HG03066 (cell line): ENCODE data around the gene NR2C2.

Experiments used
- ATAC-seq: cut with Tn5 transposase; IDR thresholded peaks from one replicate; pipeline ENCODE4 v1.9.1; 2021; ENCODE audit warnings: low read depth; ENCODE audit not compliant: unreplicated experiment

NR2C2 gene

DNA sequence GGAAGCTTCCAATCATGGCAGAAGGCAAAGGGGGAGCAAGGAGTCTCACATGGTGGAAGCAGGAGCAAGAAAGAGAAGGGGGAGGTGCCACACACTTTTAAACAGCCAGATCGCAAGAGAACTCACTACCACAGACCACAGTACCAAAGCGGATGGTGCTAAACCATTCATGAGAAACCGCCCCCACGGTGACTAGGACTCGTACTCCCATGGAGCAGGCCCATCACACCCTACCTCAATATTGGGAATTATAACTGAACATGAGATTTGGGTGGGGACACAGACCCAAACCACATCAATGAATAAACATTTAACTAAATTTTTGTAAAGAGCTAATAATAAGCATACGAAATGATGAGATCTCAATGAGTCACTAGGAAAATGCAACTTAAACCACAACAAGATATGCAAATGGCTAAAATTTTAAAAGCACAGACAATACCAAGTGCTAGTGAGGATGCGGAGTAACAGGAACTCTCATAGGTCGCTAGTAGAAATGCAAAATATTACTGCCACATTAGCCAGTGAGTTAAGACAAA, 107.7 kb downstream of the NR2C2 start:
- peak; percentile 42 for ATAC-seq

DNA sequence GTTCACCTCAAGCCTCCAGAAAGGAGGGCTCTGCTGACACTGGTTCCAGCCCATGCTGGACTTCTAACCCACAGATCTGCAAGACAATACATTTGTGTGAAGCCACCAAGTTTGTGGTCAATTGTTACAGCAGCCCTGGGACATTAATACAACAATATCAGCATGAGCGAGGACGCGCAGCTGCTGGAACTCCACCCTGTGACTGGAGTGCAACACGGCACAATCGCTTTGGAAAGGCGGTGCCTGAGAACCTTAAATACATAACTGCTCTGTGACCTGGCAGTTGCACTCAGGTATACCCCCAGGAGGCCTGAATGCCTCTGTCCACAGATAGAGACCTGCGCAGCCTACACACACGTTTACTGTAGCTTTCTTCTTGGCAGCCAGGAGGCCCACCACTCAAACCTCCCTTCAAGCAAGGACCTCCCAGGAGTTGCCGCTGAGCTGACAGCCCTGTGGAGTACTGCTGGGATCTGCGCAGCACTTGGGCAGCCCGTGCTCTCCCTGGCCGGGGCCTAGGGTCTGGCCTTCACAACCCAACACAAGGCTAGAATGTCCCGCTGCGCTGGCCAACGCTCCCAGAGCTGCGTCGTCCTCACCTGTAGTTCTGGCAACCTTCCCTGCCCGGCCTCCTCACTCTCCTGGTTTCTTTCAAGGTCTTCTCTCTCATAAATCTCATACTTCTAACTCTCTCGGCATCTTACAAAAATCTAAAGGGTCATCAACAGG, 109.5 kb downstream of the NR2C2 start:
- ATAC-seq, result no peak

DNA sequence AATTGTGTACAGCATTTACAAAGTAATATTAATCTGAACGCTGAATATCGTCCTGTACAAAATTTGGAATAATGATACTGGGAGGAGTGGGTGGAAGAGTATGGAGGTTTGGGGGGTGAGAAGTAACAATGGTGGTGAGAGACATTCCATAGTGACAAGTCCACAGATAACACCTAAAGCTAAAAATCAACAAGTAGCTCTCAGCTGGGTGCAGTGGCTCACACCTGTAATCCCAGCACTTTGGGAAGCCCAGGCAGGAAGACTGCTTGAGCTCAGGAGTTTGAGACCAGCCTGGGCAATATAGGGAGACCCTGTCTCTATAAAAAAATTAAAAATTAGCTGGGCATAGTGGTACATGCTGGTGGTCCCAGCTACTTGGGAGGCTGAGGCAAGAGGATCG, 112.6 kb downstream of the NR2C2 start:
- no peak for ATAC-seq

DNA sequence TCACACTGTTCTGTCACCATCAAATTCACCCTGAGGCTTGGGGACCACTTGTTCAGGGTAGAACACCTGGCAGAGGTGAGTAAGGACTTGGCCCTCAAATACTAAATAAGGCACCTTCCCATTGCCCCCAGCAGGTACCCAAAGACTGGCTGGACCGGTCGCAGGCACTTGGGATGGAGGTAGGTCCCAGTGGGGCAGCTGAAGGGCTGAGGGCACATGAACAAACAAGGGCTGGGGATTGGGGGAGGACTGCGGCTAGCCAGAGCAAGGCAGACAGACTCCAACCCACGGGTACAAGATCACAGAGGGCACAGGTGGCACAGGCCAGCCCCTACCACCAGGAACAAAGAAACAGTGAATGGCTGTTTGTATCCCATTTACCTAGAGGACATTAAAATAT, 115.9 kb downstream of the NR2C2 start:
- no peak for ATAC-seq

DNA sequence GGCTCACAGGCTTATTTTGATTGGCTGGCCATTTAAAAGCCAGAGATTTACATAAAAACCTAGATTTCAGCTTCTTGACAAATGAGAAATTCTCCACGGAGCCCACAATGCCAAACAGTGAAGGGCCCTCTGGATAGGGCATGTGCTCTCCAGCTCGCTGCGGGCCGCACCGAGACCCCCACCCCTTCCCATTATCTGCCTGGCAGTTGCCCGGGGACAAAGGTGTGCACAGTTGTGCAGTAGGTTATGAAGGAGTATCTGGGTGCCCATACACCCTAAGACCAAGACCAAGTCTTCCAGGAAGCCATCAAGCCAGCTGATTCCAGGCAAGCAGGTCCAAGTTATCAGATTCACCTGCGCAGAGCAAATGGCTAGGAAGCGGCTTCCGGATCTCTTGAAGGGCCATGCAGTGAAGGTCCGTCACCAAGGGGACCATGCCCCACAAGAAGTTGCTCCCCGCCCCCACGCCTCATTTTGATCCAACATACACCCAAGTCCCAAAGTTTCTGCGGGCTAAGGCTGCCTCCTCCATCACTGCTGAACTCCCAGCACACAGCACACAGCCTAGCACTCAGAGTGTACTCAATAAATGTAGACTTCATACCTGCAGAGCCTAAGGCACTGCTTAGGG, 116.4 kb downstream of the NR2C2 start:
- no peak for ATAC-seq

DNA sequence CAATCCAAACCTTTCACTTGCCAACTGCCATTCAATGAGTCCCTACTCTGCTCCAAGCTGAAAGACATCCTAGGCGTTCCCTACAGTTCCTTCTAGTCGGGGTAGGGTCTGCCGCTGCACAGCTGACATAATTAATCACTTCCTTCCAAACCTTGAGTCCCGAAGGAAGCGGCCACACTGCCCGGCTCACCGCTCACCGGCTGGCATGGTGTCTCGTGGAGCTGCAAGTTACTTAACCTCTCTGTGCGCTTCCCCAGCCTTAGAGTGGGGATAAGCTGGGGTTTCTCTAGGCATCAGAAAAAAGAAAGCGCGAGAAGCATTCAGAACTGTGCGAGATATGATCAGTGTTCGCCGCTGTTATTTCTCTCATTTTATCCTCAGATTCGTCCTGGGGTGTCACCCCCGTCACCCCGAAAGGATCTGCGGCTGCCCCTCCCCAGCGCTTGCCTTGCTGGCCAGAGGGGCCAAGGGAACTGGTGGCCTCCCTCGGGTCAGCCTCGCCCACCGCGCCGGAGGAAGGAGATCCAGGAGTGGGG, 117.0 kb downstream of the NR2C2 start:
- ATAC-seq, result peak; percentile 18

DNA sequence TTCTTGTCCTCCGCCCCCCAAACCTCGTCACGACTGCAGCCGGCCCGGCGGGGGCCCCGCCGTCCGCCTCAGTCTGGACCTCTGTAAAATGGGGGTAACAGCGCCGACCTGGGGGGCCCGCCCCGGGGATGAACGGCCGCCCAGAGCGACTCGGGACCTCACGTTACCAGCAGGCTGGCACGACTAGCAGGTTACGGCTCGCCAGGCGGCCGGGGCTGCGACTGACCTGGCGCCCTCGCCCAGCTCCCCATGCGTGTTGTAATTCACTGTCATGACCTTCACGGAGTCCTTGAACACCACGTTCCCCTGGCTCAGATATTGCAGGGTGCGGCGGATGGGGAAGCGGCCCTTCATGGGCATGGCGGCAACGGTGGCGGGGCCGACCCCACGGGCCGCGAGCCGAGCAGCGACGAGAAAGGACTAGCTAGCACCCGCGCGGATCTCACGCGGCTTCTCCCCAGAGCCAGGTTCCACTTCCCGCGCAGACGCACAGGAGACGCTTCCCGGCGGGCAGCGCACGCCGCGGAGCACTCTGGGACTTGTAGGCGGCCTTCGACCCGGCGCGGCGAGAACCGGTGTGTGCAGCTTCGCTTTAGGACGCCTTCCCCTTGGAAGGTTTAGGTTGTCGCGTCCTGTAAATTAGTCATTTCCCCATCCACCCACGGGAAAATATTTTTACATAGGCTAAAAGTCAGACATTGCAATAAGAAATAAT, 117.6 kb downstream of the NR2C2 start, which contains the start of gene MRPS25:
TSS of gene MRPS25 (minus strand) at position 481 of the 715 bp plus-strand sequence. CDS start at position 360, 121 bp downstream.
- peak; percentile 98 for ATAC-seq

DNA sequence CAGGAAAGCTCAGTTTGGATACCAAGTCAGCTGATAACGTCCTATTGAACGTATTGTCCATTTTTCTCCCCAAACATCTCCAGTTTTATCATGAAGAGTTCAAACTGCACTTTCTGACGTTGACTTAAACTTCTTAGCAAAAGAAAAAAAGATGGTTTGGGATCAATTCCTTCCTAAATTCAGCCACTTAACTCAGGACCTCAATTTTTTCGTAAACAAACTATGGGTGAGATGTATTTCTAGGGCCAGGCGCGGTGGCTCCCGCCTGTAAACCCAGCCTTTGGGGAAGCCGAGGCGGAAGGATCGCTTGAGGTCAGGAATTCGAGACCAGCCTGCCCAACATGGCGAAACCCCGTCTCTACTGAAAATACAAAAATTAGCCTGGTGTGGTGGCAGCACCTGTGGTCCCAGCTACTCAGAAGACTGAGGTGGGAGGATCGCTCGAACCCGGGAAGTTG, 118.2 kb downstream of the NR2C2 start:
- ATAC-seq, result no peak

DNA sequence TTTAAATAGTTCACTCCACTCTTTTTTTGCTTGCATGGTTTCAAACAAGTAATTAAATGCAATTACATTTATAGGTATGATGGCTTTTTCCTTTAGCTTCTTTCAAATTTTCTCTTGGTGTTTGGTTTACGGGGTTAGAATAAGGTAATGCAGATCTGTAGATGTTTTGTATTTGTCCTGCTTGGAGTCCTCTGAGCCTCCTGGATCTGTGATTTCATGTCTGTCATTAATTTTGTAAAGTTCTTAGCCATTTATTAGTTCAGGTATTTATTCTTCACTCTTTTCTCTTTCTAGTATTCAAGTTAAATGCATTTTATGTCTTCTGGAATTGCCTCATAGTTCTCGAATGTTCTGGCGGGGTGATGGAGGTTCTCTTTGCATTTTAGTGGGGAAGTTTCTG, 119.1 kb downstream of the NR2C2 start:
- no peak for ATAC-seq

DNA sequence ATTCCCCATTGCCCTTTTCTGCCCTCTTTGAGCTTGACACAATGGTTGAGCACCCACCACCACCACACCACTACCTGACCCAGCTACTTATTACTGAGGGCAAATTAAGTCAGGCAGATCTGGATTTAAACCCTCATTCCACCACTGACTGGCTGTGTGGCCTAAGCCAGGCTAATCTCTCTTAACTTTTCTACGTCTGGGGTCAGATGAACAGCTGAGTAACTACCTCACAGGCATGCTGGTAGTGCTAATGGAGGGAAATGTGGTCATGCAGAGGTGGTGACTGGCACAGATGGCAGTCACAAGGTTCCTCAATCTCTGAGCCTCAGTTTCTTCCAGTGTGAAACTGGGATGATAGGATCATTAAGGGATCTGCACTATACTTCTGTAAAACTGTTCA, 122.1 kb downstream of the NR2C2 start:
- no peak for ATAC-seq

DNA sequence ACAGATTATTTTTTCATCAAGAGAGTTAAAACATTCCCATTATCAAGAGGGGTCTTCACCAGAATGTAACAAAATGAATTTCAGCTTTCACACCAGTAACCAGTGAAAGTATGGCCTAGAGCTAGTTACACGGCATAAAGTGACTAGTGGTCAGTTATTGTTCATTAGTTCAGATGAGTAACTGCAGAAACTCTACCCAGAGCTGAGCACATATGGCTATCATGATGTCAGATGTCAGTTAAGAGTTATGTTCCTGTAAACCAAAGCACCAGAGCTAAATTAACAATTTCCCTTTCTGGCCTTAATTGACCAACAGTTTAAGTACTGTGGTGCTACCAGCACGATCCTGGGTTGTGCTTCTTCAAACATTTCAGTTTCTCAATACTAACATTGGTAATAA, 124.3 kb downstream of the NR2C2 start:
- no peak for ATAC-seq

DNA sequence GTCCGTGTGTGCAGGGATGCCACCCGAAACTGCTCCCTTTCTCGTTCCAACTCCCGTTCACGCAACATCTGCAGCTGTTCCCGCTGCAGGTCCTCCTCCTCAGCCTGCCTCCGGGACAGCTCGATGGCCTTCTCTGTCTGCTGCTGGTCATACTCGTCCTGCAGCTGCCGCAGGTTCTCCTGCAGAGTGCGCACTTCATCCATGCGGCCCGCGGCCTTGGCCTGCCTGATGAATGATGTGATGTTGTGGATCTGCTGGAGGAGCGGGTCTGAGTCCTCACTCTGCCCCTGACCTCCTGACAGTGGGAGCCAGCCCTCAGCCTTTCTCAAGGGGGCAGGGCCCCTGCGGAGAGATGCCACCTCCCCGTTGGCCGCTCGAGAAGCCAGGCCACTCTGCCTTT, 127.1 kb downstream of the NR2C2 start:
- no peak for ATAC-seq

DNA sequence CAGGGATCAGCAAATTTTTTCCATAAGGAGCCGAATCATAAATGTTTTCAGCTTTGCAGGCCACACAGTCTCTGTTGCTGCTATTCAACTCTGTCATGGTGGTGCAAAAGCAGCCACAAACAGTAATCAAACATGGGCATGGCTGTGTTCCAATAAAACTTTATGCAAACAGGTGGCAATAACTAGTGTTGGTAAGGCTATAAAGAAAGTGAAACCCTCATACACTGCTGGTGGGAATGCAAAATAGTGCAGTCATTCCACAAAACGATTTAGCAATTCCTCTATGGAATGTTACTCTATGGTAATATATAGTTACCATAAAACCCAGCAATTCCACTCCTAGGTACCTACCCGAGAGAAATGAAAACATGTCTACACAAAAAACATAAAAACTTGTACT, 131.7 kb downstream of the NR2C2 start:
- no peak for ATAC-seq

DNA sequence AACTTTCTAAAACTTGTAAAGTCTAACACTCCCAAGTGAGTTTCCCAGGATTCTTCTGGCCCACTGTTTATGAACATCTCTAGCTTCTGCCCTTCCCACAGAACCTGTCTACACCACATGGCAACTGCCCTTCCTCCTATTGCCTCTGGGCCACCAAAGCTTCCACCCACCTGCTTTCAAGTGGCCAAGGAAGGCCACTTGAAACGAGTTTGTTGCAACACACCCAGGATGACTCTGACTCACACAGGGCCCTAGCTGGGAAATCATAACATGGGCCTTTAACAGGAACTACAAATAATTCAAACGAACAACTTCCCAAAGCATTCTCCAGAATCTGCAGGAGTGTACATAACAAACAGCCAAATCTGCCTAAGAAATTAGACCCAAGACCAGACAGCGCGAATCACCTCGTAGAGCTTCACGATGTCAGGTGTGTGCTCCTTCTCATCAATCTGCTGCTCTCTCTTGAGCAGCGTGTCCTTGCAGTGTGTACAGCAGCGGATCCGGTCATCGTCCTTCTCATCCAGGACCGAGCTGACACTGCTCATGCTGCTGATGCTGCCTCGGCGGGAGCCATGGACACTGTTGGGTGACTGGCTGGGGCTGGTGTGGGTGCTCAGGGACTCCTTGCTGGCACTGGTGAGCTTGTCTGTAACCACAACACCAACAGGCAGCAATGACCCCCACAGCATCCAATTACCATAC, 134.7 kb downstream of the NR2C2 start:
- ATAC-seq, result no peak

DNA sequence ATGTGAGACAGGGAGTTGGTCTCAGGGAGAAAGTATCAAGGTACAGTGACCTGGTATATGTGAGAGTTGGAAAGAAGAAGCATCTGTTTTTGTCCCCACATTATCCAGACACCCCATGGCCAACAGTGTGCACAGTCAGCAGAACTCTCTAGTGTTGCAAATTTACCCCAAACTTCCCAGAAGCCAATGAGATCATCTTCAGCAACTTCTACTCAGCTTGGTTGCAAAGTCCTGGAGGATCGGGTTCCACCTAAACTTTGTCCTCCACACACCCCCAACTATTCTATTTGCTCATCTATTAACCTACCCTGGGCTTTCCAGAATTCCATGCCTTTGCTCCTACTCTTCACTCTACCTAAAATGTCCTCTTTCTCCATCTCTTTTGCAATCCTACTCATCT, 135.9 kb downstream of the NR2C2 start:
- no peak for ATAC-seq

DNA sequence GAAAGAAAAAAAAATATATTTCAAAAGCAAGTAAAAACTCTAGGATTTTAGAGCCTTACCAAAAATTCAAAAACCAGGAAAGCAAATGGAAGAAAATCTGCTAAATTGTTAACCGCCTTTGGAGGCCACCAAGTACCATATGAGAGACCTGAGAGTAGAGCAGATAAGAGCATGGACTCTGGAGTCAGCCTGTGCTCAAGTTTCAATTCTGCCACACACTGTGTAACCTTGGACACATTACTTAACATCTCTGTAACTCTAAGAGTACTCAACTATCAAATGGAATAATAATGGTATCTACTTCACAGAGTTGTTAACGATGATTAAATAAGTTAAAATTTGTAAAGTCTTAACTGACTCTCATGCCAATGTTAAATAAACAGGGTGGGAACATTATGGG, 138.9 kb downstream of the NR2C2 start:
- no peak for ATAC-seq

DNA sequence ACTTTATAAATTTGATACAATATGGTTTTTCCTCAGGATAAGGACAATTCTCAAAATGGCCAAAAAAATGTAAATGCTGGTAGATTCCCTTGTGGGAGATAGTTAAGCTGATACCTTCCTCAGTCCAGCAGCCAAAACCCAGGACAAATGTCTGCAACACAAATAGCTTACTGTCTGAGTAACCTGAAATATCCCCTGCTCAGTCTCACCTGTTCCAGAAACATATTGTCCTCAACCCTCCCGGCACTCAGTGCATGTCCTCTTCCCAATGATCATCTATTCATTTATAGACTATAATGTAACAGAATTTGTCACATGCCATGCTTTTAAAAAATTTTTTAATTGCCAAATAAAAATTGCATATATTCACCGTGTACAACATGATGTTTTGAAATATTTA, 139.3 kb downstream of the NR2C2 start:
- ATAC-seq, result no peak

DNA sequence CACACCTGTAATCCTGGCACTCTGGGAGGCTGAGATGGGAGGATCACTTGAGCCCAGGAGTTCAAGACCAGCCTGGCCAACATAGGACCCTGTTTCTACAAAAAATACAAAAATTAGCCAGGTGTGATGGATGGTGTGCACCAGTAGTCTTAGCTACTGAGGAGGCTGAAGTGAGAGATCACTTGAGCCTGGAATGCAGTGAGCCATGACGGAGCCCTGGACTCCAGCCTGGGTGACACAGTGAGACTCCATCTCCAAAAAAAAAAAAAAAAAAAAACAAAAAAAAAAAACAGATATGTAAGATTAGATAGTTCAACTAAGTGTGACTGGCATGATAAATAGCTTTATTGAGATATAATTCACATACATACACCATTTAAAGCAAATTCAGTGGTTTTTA, 141.8 kb downstream of the NR2C2 start:
- ATAC-seq, result no peak

DNA sequence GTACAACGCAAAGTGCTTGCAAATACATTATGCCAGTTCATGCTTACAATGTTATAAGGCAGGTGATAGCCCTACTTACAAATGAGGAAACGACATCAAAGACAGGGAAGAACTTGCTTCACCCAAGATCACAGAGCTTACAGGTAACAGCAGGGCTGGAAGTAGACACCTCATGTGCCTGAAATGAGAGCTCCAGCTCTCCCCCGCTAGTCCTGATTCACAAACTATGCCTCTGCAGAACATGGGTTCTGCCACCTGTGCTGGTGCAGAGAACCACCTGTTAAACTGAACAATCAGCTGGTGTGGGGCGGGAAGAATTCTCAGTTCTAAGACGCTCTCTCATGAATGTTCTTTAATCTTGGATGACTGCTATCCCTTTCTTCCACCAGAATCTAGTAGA, 144.2 kb downstream of the NR2C2 start:
- no peak for ATAC-seq

DNA sequence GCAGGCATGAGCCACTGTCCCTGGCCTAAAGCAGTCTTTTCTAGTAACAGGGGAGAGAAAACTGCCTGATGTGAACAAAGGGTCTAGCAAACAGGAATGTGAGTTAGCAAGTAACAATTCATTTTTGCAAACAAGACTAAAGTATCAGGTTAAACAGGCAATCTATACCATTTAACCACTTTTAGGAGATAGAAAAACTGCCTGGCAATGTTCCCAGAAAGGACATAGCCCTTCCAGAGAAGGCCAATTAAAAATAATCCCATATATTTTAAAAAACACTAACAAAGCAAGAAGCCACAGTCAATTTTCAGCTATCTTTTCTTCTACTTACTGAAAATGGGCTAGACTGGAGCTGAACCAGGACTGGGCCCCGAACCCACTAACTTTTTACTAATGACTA, 145.3 kb downstream of the NR2C2 start:
- no peak for ATAC-seq
